ENCODE measurements around the gene CHPF.

- TF ChIP-seq SUZ12 (IDR thresholded peaks at IDR 0.05; ENCODE audit: extremely low read depth, insufficient read depth, insufficient read length) (no peak), ZNF274 (IDR thresholded peaks at IDR 0.05; ENCODE audit: low read depth, low read length) (no peak)
These were observed 4.4 kb downstream of the CHPF start for GRCh38 chr2:219538956-219539788.
